ENCODE results near the gene ULK4.
"Not testable (repeated sequence)": the region's sequence is repeated elsewhere in the genome, so short reads cannot be mapped to it uniquely, and the experiment has no call there.

Gene ULK4

GRCh38 chr3:41307065-41307464 lies 654.8 kb downstream of the ULK4 start:
- no peak for DNase-seq (ENCODE audit: low spot score)

DNA sequence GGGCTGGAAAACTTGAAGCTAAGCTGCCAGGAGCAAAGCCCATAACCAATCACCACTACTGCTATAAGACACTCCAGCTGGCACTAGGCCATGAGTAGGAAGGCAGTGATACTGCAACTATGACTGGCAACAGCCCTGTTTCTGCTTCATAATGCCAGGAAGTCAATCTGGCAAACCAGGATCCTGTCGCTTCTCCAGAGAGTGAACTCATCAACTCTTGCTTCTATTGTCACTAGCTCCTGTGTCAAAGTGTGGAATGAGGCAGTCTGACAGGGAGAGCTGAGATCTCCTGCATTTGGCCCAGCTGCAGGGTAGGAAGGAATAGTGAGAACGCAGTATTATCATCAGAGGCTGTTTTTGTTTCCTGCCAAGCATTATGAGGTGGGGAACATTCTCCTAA lies 657.3 kb downstream of the ULK4 start:
- no peak for DNase-seq (ENCODE audit: low spot score)

DNA sequence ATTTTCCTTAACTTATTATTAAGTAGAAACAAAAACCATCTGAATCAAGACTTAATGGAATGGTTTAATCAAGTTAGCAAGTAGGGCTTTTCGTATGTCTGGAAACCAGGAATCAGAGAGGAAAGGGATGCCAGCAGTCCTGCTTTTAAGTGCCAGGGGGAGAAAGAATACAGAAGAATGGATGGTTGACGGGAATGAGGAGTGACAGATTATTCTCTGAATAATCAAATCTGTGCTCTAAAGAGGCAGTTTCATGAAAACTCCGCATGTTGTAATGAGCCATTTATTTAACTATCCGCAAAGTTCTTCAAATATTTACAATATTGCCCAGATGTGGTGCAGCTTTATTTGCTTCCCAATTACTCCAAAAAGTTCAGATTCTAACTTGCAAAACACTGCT lies 659.6 kb downstream of the ULK4 start:
- DNase-seq (ENCODE audit: low spot score): no peak

GRCh38 chr3:41301548-41301947 lies 660.4 kb downstream of the ULK4 start:
- DNase-seq (ENCODE audit: low spot score): no peak

GRCh38 chr3:41299036-41299435 lies 662.9 kb downstream of the ULK4 start:
- DNase-seq (ENCODE audit: low spot score): no peak

DNA sequence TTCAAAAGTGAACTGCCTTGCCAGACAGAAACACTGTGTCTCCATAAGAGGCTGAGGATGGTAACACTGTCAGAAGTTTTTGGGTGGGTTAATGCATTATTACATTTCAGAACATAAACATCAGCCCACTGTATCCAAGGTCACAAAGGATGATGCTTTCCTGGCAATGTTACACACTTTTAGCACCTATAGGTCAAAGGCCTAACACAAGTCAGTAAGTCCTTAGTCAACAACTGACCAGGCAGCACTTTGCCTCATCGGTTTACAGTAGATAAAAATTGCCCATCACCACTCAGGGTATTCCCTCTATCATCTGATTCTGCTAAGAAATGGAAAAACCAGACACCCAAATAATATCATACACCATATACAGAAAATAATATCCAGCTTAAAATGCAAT lies 664.2 kb downstream of the ULK4 start:
- no peak for DNase-seq (ENCODE audit: low spot score)

DNA sequence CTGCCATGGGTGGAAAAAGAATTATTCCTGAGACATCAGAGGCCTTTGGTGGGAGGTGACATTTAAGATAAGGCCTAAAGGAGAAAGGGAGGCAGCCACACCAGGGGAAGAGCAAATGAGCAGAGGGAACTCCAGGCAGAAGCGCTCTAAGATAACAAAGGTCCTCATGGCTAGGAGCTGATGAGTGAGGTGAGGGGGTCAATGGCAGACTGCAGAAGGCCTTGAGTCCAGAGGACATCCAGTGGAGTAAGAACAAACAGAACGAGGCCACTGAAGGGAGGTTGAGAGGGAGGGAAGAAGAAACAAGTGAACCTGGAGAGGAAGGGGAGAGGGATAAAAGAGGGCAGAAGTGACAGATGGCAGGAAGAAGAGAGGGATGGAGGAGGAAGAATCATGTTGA lies 665.3 kb downstream of the ULK4 start:
- DNase-seq (ENCODE audit: low spot score): no peak

GRCh38 chr3:41295740-41296139 lies 666.2 kb downstream of the ULK4 start:
- DNase-seq (ENCODE audit: low spot score): no peak

- no peak for DNase-seq (ENCODE audit: low spot score)
Observed at GRCh38 chr3:41293169-41293681, 668.7 kb downstream of the ULK4 start.

GRCh38 chr3:41290736-41291135 lies 671.2 kb downstream of the ULK4 start:
- DNase-seq (ENCODE audit: low spot score): no peak

DNA sequence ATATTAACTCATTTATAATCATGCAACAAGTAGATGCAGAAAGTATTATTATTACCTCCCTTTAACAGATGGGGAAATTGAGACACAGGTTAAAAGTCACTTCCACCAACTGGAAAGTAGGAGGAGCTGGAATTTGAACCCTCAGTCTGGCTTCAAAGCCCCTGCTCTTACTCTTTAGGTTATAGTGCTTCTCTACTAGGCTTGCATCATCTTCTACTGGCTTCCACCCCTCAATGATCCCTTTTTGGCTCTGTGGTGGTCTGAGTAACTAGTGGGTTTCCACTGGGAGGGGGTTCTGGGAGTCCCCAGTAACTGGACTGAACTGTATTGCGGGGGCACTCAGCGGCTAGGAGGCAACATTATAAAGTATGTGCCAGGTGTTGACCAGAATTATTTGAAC lies 671.6 kb downstream of the ULK4 start:
- DNase-seq (ENCODE audit: low spot score): no peak

DNA sequence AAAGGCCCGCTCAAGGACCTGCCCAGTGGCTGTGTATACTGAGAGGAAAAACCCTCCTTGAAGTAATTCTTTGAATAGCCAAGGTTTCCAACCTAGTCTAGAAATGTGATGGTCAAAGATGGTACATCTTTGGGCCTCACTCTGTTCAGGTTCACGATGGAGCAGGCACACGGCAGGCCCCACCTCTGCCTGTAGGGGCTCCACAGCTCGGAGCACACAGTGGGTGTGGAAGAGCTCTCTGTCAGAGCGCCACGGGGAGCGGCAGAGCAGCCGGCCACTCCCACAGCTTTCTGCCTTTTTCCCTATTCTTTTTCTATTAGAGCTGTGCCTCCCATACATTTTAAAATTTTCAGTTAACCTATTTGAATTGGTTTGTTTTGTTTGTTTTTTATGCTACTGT lies 673.1 kb downstream of the ULK4 start:
- no peak for DNase-seq (ENCODE audit: low spot score)

DNA sequence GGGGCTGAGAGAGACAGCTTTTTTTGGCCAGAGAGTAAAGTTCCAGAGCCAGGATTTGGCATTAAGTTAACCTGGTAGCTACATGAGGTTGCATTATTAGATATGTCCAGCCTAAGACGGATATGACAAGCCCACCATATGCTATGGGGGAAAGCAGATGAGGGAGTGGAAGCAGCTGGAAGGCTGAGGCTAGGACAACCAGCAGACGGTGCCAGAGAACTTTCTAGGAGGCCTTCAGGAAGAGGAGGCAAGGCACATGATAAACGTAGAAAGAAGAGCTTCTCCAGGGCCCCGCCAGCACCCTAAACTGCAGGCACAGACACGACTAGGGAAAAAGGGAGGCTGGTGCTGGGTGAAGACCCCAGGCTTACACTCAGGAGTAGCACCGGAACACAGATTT lies 675.6 kb downstream of the ULK4 start:
- no peak for DNase-seq (ENCODE audit: low spot score)

DNA sequence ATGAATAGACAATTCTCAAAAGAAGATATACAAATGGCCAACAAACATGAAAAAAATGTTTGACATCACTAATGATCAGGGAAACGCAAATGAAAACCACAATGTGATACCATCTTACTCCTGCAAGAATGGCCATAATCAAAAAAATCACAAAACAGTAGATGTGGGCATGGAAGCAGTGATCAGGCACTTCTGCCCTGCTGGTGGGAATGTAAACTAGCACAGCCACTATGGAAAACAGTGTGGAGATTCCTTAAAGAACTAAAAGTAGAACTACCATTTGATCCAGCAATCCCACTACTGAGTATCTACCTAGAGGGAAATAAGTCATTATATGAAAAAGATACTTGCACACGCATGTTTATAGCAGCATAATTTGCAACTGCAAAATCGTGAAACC lies 677.0 kb downstream of the ULK4 start:
- not testable (repeated sequence) for DNase-seq (ENCODE audit: low spot score)

- no peak for DNase-seq (ENCODE audit: low spot score)
Observed at GRCh38 chr3:41277790-41278465, 684.0 kb downstream of the ULK4 start.

GRCh38 chr3:41276191-41276590 lies 685.7 kb downstream of the ULK4 start:
- no peak for DNase-seq (ENCODE audit: low spot score)

- peak; percentile 44 for DNase-seq (ENCODE audit: low spot score)
Observed at GRCh38 chr3:41274944-41275668, 686.8 kb downstream of the ULK4 start.

DNA sequence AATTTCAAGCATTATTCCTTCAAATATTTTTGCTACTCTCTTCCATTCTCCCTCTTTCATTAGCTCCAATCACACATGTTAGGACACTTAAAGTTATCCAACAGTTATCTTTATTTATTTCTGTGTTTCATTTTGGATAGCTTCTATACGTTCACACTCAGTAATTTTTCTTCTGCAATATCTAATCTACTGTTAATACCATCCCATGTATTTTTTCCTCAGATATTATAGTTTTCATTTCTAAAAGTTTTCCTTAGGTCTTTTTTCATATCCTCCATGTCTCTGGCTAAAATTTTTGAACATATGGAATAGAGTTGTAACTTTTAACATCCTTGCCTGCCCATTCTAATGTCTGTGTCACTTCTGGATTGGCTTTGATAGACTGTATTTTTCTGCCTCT lies 689.2 kb downstream of the ULK4 start:
- DNase-seq (ENCODE audit: low spot score): no peak

DNA sequence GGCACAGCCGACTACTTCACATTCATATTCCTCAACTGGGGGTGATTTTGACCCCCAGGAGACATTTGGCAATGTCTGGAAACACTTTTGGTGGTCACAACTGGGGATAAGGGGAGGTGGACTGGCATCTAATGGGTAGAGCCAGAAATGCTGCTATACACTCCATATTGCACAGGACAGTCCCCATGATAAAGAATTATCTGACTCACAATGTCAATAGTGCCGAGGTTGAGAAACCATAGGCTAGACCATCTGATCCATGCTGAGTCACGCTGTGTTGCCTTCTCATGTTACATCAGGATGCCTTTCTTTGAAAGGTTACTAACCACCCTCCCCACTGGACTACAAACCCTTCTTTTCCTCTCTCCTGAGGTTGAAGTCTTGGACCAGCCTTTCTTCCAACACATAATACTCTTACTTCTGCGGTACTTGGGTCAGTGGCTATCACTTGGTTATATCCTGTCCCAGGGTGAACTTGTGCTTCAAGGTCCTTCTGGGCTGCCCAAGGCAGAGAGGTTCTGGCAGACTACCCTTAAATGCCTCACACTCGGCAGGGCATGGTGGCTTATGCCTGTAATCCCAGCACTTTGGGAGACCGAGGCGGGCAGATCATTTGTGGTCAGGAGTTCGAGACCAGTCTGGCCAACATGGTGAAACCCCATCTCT lies 693.8 kb downstream of the ULK4 start:
- peak; percentile 66 for DNase-seq (ENCODE audit: low spot score)

DNA sequence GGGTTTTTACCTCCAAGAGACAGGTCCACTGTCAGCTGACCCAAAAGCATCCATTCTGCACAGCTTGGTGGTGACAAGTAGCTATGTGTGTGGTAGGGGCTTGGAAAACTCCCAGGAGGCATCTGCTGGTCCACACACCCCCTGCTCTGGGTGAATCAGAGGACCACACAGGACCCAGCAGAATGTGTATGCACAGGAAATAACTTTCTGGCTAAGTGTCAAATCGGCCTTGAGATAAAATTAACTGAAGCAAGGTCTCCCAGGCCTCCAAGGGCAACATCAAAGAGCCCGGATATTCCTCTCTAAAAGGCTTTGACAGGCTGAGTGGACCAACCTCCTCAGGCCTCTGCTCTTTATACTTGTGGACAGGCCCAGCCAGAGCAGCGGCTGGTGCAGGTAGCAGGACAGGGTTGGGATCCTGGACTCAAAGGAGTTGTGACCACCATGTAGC lies 696.1 kb downstream of the ULK4 start:
- no peak for DNase-seq (ENCODE audit: low spot score)

GRCh38 chr3:41265011-41265545 lies 696.8 kb downstream of the ULK4 start:
- DNase-seq (ENCODE audit: low spot score): no peak

DNA sequence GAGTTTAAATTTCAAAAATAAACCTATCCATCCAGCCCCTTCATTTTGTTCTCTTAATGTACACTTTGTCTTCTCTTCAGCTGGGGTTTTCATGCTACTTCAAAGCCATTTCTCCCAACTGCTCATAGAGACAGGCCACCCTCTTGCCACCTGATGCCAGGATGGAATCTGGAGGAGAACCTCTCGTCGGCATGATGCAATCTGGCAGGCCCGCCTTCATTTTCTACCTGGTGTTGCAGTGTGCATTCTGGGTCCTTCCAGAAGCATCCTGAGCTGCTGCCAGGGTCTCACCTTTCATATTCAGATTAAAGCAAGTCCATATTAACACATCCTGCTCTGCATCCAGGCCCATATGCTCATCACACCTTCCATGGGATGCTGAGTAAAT lies 701.8 kb downstream of the ULK4 start:
- DNase-seq (ENCODE audit: low spot score): no peak
